ENCODE measurements around the gene LDLRAD1.
"Not testable (repeated sequence)": the region's sequence is repeated elsewhere in the genome, so short reads cannot be mapped to it uniquely, and the experiment has no call there.

DNA sequence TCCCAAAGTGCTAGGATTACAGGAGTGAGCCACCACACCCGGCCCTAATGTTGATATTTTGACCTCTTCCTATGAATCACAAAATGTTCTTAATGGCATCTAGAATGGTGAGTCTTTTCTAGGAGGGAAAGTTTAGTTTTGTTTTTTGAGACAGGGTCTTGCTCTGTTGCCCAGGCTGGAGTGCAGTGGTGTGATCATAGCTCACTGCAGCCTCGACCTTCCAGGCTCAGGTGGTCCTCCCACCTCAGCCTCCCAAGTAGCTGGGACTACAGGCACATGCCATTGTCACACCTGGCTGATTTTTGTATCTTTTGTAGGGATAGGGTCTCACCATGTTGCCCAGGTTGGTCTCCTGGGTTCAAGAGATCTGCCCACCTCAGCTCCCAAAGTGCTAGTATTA, 48.7 kb downstream of the LDLRAD1 start:
- not testable (repeated sequence) for TF ChIP-seq EZH2 (IDR thresholded peaks at IDR 0.05; ENCODE audit: borderline replicate concordance, low read depth, low read length, severe bottlenecking)
- TF ChIP-seq, protein P1, sequence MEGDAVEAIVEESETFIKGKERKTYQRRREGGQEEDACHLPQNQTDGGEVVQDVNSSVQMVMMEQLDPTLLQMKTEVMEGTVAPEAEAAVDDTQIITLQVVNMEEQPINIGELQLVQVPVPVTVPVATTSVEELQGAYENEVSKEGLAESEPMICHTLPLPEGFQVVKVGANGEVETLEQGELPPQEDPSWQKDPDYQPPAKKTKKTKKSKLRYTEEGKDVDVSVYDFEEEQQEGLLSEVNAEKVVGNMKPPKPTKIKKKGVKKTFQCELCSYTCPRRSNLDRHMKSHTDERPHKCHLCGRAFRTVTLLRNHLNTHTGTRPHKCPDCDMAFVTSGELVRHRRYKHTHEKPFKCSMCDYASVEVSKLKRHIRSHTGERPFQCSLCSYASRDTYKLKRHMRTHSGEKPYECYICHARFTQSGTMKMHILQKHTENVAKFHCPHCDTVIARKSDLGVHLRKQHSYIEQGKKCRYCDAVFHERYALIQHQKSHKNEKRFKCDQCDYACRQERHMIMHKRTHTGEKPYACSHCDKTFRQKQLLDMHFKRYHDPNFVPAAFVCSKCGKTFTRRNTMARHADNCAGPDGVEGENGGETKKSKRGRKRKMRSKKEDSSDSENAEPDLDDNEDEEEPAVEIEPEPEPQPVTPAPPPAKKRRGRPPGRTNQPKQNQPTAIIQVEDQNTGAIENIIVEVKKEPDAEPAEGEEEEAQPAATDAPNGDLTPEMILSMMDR (IDR thresholded peaks at IDR 0.05; ENCODE audit: borderline replicate concordance, extremely low read depth, low read length, poor library complexity, severe bottlenecking): not testable (repeated sequence)

Data from DND-41 (cell line).